Subcutaneous adipose tissue (tissue), 4 donors: ENCODE measurements around the gene AICDA. TPM values are rescaled to one million over a fixed set of nuclear protein-coding genes. Genes with fewer than 3 reads are reported as not detected.

Experiments
- CTCF ChIP-seq: fragments of 450-650 bp; IDR thresholded peaks from one replicate; pipeline ENCODE4 v1.5.1; 2016; ENCODE audit warnings: low read depth, mild to moderate bottlenecking, control low read depth, antibody characterized with exemption, moderate library complexity
- total RNA-seq, 4 donors: library from RNA; depleted of rRNA; stranded (reverse); fragments of >200 nt; gene quantifications; one replicate each; pipeline ENCODE4 v1.1.0, GENCODE V29; 2016

The AICDA gene
- 1 to 10 TPM in 3 of 4 donors, not detected in 1; 1.0 to 4.8 (median 3.9) TPM for total RNA-seq

- TF ChIP-seq CTCF = no peak
Measured at GRCh38 chr12:8612629-8613028, at the start of gene AICDA. Gene AICDA (minus strand): TSS chr12:8612859. CDS start chr12:8612767, 92 bp downstream.

DNA sequence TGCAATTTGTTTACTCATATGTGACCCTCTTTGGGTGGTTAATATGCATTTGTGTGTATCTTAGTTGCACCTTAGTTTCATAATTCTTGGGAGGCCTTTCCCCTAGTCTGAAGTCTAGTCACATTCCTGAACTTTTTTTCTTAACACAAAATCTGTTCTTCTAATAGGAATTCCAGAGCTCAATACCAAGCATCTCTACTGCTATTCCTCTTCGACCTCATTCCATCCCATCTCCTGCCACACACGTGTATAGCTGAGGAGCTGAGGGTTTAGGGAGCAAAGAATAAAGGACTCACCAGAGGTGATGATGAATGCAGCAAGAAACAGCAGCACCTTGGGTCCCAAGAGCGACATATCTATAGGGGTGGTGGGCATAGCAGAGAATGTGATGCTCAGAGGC, 49.1 kb upstream of the AICDA start:
- TF ChIP-seq CTCF = no peak

DNA sequence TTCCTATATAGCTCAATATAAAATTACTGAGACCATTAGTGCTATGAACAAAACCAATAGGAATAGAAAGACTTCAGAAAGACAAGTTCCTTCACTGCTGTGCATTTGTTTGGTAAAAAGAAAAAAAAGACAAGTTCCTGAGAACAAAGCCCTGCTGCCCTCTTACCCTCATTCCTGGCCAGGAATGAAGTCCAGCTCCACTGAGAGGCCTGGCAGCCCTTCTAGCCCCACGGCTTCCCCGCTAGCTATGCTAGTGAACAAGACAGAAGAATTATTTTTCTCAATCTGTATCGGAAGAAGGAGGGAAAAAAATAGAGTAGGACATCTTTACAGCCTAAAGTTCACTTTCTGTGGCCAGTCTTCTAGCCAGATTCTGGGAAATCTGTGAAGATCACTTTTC, 48.4 kb upstream of the AICDA start:
- no peak for TF ChIP-seq CTCF

- TF ChIP-seq CTCF = no peak
Measured at GRCh38 chr12:8658346-8658745, 45.7 kb upstream of the AICDA start.

- TF ChIP-seq CTCF = no peak
Measured at GRCh38 chr12:8655421-8655820, 42.8 kb upstream of the AICDA start.

DNA sequence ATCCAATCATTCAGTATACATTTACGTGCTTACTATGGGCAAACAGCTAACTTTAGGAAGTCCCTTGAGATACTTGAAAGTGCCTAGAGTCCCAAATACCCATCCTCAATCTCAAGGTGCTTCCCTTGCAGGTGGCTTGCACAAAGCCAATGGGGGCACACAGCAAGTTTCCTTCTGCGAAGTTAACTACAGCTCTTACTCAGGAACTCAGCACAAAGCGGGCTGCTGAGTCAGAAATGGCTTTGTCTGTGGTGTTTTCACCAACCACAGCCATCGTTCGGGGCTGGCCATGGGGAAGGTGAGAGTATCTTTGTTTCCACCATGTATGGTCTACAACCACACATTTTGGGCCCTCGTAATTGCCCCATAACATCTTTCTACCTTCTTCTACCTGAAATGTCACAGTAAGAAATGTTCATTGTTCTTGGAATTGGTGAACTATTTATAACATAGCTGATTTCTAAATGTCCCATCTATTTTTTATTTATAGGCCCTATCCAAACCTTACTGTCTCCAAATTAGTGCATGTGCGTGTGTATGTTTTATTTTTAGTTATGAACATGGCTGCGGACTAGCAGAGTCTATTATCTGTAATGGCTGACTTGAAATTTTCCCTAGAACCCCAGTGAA, 36.0 kb upstream of the AICDA start:
- TF ChIP-seq CTCF = no peak

GRCh38 chr12:8647968-8648367, 35.3 kb upstream of the AICDA start:
- TF ChIP-seq CTCF = no peak
